GM18951 (cell line): ENCODE results near the gene GDPD4.

Source experiments
- POLR2A ChIP-seq: IDR thresholded peaks from 4 replicates; pipeline ENCODE4 v1.6.1; 2011; ENCODE audit warnings: mild to moderate bottlenecking; ENCODE audit not compliant: insufficient read length, insufficient read depth; ENCODE audit errors: extremely low read depth
- in situ Hi-C: fragments of 300-500 bp; cut with MboI; formaldehyde crosslinking; loops from one replicate; pipeline ENCODE4 v1.12.0; 2022; ENCODE audit warnings: low sequenced_read_pairs, mixed read lengths, inconsistent platforms; ENCODE audit not compliant: unreplicated experiment

Gene GDPD4

DNA sequence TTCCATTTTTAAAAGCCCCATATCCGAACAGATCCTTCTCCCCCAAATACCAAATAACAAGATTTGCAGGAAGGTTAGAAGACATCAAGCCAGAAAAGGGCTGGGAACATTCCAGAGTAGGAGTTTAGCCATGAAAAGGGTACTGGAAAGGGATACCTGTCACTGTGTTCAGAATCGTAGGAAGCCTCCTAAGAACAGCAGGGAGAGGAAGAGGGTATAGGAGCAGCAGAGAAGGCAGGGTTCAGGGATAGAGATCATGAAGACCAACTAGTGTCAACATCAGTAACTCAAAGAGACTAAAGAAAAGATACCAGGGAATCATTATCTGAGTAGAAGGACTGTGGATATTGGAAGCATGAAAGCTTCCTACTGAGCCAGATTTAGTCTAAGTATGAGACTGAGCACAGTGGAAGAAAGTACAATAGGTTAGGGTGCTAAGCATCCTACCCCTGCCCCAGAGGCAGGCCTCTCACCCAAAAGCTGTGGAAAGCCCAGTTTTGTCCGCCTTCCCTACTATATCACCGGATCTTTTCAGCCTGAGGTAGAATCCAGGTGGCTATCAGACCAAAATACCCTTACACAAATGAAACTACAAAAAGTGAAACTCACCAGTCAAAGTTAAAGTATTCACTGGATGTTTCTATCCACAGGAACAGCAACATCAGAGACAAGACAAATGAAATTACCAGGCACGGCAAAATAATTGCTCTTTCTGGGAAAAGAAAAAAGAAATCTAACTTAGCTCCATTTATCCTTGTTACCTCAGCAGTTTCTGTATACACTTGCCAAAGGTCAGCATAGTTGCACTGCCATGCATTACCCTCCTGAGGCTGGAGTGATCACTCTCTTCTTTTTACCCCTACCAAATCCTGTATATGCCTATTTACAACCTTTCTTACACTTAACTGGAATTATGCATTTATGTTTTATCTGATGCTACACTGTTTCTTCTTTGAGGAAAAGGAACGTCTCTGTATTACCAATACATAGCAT is 16.7 kb downstream of the GDPD4 start:
- in situ Hi-C loops, result no loop called here
- no peak for TF ChIP-seq POLR2A

DNA sequence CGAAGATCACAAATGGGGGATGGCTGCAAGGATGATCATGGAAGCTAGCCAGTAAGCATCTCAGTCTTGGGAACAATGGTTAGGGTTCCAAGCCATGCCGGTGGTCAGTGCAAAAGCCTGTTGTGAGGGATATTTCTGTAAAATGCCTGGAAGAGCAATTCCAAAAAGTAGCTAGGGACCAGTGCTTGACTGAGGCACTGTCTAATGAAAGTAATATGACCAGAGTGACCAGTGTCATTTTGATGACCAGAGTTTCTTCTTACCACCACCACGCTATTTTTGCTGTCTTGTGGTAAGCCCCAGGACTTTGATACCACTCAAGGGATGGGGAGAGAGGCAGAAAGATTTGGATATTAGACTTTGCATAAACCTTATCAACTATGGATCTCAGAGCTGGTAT is 18.4 kb downstream of the GDPD4 start:
- in situ Hi-C loops, result no loop called here
- TF ChIP-seq POLR2A, result no peak

DNA sequence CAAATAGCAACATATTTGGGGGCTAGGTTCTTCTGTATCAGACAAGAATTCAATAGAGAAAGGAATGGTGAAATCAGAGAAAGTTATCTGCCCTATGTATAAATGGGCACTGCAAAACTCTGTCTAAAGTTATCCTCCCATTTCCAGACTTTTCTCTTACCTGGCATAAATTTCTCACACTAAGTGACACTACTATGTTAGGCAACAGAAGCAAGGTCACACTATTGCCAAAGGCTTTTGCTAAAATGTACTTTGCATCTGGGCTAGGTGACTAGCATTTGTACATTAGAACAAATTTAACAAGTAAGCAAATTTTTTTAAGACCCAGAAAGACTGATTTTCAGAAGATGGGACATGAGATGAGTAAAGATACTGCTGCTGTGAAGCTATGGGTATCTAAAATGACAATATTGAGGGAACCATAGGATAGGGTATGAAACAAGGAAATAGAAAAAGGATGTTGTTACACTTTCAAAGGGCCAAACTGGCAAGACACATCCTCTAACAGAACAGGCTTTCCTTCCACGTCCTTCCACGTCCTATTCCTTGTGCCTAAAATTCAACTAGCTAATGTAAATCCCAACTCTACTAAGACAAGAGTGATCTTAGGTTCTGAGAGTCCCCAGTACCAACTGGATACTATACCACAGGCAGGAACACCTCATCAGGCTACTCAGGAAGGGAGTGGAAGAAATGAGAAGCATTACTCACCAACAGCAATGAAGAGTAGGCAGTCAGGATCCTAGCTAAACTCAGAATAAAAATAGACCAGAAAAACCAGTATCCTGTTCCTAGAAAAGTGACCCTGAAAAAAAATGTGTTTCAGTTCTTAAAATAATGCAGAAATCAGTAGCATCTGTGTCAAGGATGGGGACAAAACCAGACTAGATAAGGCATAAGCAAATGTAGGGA is 22.6 kb downstream of the GDPD4 start:
- no peak for TF ChIP-seq POLR2A
- in situ Hi-C loops, result no loop called here

DNA sequence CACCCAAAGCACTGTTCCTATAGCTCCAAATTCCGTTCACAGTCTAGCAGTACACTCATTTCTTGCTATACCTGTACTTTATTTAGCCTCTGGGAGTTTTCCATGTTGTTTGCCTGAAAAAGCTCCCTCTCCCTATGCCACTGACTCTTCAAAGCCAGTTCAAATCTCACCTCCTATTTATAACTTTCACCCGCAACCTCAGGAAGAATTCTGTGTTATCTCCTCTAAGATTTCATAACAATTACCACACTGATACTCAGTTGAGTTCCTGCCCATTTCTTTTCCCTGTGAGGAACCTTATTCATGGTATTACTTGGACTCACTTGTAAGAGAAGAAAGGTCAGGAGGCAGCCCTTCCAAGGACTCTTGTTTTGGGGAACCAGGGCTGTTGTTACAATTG is 25.2 kb downstream of the GDPD4 start:
- TF ChIP-seq POLR2A, result no peak
- in situ Hi-C loops, result no loop called here

DNA sequence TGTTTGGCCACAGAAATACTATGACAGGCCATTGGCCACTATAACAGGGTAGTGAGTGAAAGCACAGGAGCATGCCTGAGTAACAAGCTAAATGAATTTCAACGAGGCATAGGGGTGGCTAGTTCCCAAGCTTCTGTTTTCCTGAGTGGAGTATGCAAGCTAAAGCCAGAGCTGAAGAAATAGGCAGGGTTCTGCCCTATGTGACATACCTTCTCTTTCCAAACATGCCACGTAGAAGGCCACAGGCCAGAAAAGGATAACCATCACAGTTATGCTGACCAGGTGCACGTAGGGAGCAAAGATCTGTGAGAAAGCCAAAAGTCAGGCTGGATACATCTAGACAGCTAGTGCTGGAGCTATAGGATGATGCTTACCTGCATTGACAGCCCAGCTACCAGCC is 30.6 kb downstream of the GDPD4 start:
- in situ Hi-C loops, result no loop called here
- no peak for TF ChIP-seq POLR2A

DNA sequence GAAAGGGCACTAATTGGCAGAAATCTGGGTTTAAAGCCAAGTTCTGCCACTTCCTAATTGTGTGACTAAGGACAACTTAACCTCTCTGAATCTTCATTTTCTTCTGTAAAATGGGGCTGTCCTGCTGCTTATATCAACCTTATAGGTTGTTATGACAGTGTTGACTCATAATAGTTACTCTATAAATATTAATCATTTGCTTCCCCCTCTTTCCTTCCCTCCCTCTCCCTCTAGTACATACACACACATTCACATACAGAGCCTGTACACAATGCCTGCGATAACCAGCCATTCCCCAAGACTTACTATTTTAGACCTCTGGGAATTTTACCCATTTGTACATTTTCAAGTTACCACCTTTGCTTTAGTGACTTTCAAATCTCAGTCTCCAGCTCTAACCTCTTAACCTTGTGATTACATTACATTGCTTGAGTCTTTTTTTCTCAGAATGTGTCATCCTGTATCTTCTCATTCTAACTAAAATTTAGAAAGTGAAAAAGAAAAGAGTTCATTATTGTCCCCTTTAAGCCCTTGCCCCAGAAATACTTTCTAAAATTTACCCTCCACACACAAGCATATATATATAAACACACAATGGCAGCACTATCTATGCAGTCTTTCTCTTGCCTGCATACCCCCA is 31.9 kb downstream of the GDPD4 start:
- no peak for TF ChIP-seq POLR2A
- in situ Hi-C loops, result no loop called here

DNA sequence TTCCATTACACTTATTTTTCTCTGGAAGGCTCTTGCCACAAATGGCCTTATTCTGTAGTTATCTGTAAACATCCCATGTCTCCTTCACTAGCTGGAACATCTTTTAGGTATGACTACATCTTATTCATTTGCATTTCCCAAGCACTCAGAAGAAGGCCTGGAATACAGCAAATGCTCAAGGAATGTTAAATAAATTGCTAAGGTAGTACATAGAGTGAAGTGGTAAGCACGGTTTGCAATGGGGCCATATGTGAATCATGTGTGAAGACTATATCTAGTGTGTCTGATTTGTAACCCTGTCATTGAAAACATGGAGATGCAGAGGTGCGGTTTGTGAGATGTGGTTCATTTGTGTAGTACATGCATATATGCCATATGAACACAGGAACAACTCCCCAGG is 33.5 kb downstream of the GDPD4 start:
- no peak for TF ChIP-seq POLR2A
- in situ Hi-C loops, result no loop called here

DNA sequence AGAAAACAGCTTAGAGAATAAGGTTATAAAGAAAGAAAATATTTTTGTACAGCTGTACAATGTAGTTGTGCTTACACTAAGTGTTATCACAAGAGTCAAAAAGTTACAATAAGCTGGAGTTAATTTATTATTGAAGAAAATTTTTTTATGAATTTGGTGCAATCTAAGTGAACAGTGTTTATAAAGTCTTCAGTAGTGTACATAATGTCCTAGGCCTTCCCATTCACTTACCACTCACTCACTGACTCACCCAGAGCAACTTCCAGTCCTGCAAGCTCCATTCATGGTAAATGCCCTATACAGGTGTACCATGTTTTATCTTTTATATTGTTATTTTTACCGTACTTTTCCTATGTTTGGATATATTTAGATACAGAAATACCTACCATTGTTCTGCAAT is 34.7 kb downstream of the GDPD4 start:
- TF ChIP-seq POLR2A, result no peak
- in situ Hi-C loops, result no loop called here

DNA sequence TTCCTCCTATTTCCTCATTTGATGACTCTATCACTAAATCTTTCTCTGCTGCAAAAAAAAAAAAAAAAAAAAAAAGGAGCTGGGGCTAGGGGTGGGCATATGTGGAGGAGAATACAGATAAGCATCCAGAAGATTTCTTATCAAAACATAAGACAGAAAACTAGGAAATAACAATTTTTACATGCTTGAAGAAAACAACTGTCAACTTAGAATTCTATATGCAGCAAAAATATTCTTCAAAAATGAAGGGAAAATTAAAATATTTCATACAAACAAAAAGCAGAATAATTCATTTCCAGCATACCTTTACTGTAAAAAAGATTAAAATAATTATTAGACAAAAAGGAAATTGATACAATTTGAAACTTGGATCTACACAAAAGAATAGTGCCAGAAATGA is 38.7 kb downstream of the GDPD4 start:
- TF ChIP-seq POLR2A, result no peak
- in situ Hi-C loops, result no loop called here

DNA sequence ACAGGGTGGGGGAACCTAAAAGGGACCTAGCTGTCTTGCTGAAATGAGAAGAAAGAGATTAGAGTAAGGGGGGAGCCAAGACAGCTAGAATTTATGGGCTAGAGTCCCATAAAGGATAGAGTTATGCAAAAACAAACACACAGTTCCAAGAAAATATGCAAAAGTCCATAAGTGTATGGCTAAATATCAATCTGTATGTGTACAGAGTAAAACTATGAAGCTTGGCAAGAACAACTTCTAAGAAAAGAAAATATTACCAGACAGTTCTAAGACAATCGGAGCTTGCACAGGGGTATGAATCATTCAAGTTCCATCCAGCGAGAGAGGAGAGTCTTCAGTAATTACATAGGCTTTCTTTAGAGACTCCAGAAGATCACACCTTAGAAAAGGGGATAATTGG is 41.8 kb downstream of the GDPD4 start:
- TF ChIP-seq POLR2A, result no peak
- in situ Hi-C loops, result no loop called here

DNA sequence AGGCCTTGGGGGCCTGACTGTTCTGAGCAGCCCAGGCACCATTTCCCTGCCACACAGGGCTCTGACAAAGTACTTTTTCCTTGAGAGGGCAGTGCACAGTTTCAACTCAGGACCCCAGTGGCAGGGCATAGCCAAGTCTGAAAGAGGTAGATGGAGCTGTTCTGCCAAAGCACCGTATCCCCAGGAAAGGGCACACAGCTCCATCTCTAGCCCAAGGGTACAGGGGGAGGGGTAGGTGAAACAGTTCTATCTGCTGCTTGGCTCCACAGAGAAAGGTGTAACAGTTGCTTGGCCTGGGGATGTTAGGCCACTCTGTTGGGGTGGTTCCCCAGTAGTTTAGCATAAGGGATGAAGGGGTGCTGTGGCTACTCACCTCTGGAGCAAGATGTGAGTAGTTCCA is 47.8 kb downstream of the GDPD4 start:
- in situ Hi-C loops, result no loop called here
- TF ChIP-seq POLR2A, result no peak

DNA sequence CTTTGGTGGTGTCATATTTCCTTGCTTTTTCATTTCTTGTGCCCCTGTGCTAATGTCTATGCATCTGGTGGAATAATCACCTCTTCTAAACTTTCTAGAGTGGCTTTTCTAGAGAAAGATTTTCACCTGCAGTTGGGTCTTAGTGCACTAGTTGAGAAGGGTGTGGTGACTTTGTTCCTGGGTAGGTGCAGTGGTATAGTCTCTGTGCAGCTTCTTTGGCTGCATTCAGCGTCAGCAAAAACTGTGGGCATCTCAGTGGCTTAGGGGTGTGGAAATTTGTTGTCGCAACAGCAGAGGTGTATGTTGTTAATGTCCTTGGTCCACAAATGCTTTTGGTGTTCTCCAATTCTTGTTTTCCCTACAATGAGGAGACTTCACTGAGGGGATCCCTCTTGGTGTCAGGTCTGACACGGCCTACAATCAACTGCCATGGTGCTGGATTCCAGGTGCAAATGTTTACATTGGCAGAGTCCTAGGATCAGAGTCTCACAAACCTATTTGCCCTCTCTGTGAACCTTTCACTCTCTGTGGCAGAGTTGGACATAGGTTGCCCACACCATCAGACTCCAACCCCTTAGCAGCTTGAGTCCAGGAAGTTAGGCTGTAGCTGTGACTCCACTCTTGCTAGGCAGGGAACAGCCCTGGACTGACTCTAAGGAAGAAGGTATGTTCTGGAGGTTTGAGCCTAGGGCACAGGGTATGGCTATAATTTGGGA is 48.8 kb downstream of the GDPD4 start:
- no peak for TF ChIP-seq POLR2A
- in situ Hi-C loops, result no loop called here
